IPS DF 6.9 (cell line): Measurements from ENCODE around the gene SFT2D3.
A peak's percentile ranks its signal among the peaks of the same experiment; 100 is the strongest.

Experiments
- DNase-seq: peaks from one replicate; pipeline ENCODE4 v3.0.0-alpha.2; 2013; ENCODE audit warnings: low read depth, low spot score
- H3K27ac ChIP-seq: one replicate; pipeline ENCODE4 v1.5.1; 2013; ENCODE audit warnings: low read length, control low read depth
- H3K27me3 ChIP-seq: 2 replicates; pipeline ENCODE4 v1.6.1; 2013; ENCODE audit warnings: mild to moderate bottlenecking, low read length; ENCODE audit not compliant: control insufficient read depth, insufficient read depth
- H3K36me3 ChIP-seq: 2 replicates; pipeline ENCODE4 v1.6.1; 2013; ENCODE audit warnings: low read length; ENCODE audit not compliant: control insufficient read depth, insufficient read depth
- H3K4me1 ChIP-seq: 2 replicates; pipeline ENCODE4 v1.6.1; 2013; ENCODE audit warnings: low read length; ENCODE audit not compliant: control insufficient read depth, insufficient read depth
- H3K4me3 ChIP-seq: 2 replicates; pipeline ENCODE4 v1.5.1; 2013; ENCODE audit warnings: mild to moderate bottlenecking, low read length
- H3K9me3 ChIP-seq: 2 replicates; pipeline ENCODE4 v1.6.1; 2013; ENCODE audit warnings: low read length, inconsistent platforms; ENCODE audit not compliant: control insufficient read depth, insufficient read depth
- WGBS: extraction: QIAGEN DNeasy Blood & Tissue Kit; methylation state at CpG from one replicate; pipeline ENCODE4 v1.1.7; 2013; ENCODE audit warnings: mixed read lengths, missing lambda C conversion rate; ENCODE audit not compliant: insufficient read length, insufficient coverage; 5-methylcytosine and 5-hydroxymethylcytosine counted together

The SFT2D3 gene, protein sequence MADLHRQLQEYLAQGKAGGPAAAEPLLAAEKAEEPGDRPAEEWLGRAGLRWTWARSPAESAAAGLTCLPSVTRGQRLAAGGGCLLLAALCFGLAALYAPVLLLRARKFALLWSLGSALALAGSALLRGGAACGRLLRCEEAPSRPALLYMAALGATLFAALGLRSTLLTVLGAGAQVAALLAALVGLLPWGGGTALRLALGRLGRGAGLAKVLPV

DNA sequence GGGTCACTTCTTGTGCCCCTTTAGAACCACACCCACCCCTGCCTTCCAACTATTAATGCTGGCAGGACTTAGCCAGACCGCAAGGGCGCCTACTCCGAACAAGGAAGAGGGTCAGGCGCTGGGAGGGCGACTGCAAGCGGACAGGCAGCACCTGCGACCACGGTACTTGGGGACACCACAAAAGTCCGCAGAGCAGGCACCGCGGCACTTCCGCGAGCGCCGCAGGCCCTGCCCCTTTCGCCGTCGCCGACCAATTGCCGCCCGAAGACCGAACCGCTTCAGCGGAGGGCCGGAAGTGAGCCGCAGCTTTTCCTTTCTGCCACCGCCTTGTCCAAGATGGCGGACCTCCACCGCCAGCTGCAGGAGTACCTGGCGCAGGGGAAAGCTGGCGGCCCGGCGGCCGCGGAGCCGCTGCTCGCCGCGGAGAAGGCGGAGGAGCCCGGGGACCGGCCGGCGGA is at the start of gene SFT2D3:
TSS of gene SFT2D3 (plus strand) at position 305 of the 458 bp plus-strand sequence. CDS start at position 337, 32 bp downstream.
- Histone ChIP-seq H3K27me3 (no peaks in the 10 kb centered on the region), H3K9me3 (no peaks in the 10 kb centered on the region), H3K36me3 (no peaks in the 10 kb centered on the region; the same call in none of the 2 replicates), H3K4me3 (peak within 1 kb of the TSS; percentile 80), H3K4me1 (no peaks in the 10 kb centered on the region), H3K27ac (no peak within 1 kb of the TSS)
- DNase-seq = peak; percentile 82
- no CpG with 5 or more reads among the region's 44 CpGs for WGBS

DNA sequence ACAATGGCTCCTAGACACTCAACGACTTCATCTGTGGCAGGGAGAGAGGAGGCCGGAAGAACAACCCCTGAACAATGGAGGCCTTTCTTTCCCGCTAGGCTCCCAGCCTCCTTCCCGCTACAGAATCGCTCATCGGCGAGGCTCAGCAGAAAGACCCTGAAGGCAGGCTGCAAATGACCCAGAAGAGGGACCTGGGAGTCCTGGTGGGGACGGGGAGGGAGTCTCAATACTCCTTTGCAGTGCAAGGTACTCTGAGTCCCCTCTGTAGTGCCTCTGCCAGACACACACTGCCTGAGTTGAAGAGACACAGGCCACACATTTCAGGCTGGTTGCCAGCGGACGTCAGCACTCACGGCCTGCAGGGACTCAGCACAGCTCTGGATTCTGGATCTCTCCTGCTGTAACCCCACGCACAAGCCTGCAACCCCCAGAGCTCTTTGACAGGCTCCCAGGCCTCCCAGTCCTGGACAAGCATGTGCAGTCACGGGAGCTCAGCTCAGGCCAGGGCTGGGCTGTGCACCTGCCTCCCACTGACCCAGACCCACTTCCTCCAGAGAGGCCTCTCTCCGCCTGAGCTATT is 49.2 kb upstream of the SFT2D3 start:
- Histone ChIP-seq H3K4me3 (no peak overlapping the region), H3K27ac (no peak overlapping the region), H3K36me3 (no peaks in the 10 kb centered on the region), H3K4me1 (0 out of 2 replicates have a peak, but pooled peaks cover 3% of the 10 kb centered on the region), H3K9me3 (no peaks in the 10 kb centered on the region), H3K27me3 (no peaks in the 10 kb centered on the region)
- no CpG with 5 or more reads among the region's 14 CpGs for WGBS
- DNase-seq = no peak

DNA sequence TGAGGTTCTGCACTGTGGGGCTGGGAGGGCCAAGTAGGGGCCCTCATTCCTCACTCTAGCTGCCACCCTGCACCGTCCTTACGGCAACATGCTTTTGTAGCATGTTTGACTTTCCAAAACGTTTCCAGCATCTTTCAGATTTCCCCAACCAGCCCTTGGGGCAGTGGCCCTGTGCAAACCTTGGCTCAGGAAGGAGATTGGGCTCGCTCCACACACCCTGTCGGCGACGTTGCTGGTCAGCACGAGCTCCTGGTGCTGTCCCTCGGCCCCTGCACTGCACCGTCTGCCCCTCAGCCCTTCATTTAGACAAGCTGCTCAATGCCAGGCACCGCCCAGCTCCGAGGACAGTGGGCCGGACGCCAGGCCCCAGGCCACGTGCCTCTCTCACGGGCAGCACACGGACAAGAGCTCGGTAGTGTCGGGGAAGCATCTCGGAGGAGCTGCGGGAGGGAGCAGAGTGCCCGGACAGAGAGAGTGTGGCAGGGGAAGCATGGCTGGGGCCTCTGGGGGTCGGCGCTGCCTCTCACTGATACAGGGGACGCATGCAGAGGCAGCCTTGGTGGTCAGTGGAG is 48.4 kb upstream of the SFT2D3 start:
- Histone ChIP-seq H3K36me3 (no peaks in the 10 kb centered on the region), H3K27ac (no peak overlapping the region), H3K4me1 (0 out of 2 replicates have a peak, but pooled peaks cover 1% of the 10 kb centered on the region), H3K4me3 (no peak overlapping the region), H3K27me3 (no peaks in the 10 kb centered on the region), H3K9me3 (no peaks in the 10 kb centered on the region)
- no CpG with 5 or more reads among the region's 25 CpGs for WGBS
- no peak for DNase-seq

DNA sequence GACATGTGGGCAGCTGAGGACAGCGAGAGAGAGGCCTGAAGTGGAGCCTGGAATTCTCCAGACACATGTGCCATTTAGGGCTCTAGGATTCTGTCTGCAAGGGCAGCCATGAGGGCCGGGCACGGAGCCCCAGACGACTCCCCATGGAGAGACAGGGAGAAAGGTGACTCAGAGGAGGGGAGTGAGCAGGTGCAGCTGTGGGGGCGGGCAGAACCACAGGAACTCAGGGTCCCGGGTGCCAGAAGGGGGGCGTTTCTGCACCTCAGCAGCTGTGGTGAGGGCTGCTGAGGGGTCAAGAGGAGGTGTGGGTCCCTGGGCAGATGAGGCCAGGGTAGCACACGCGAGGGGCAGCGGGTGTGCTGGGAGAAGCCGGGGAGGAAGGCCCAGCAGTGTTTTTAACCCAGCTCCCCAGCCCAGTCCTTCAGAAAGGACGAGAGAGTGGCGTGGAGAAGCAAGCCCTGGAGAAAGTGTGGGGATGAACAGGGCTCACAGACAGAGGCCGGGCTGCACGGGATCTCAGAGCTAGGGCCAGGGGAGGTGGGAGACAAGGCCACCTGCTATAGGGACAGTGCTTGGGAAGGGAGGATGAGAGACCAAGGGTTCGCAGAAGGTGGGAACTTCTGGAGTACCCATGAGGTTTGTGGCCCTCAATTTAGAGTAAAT is 47.7 kb upstream of the SFT2D3 start:
- H3K9me3 ChIP-seq = no peaks in the 10 kb centered on the region
- H3K4me3 ChIP-seq = no peak overlapping the region
- no peak for DNase-seq
- 0 out of 2 replicates have a peak, but pooled peaks cover 1% of the 10 kb centered on the region for H3K4me1 ChIP-seq
- H3K27me3 ChIP-seq = no peaks in the 10 kb centered on the region
- H3K36me3 ChIP-seq = no peaks in the 10 kb centered on the region
- WGBS = no CpG with 5 or more reads among the region's 16 CpGs
- no peak overlapping the region for H3K27ac ChIP-seq

DNA sequence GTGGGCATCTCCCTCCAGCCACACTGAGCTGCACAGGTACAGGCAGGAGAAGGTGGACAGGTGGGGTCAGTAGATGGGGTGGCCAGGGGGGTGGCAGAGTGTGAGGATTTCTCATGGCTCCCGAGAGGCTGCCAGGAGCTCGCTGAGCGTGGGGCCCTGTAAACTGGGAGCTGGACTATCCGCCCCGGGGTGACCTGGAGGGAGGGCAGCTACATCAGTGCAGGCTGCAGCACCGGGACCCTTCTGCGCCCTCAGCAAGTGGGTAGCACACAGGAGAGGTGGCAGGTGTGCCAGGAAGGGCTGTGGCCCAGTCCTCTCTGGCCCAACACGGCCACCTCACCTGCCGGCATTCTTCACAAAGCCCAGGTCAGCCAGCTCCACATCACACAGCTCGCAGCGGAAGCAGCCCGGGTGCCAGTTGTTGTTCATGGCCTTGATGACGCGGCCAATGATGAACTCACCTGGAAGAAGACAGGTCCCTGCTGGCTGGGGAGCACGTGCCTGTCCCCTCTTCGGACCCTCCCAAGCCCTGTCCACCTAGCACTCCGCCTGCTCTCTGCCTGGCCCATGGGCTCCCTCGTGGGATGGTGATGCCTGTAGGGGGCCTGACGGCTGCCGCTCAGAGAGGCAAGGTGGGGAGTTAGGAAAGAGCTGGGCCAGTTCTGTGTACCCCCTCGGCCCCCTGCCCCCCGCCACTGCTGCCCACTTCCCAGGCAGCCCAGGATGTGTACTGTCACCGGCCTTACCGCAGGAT is 47.0 kb upstream of the SFT2D3 start:
- H3K4me1 ChIP-seq = 0 out of 2 replicates have a peak, but pooled peaks cover 1% of the 10 kb centered on the region
- no peaks in the 10 kb centered on the region for H3K36me3 ChIP-seq
- no peak for DNase-seq
- H3K9me3 ChIP-seq = no peaks in the 10 kb centered on the region
- H3K4me3 ChIP-seq = no peak overlapping the region
- no peak overlapping the region for H3K27ac ChIP-seq
- no CpG with 5 or more reads among the region's 24 CpGs for WGBS
- H3K27me3 ChIP-seq = no peaks in the 10 kb centered on the region

DNA sequence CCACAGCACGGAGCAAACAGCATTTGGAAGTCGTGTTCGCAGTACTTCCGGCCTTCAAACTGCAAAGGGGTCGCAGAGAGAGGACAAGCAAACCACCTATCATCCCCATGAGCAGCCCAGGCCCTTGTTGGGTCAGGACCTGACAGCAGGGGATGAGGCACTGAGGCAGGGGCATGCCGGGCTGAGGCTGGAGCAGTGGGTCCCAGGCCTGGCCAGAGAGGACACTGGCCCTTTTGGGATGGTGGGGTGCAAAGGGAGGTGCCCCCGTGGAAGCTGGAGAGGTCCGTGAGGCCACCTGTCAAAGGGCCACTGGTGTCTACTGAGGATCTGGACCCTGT is 46.5 kb upstream of the SFT2D3 start:
- H3K9me3 ChIP-seq = no peaks in the 10 kb centered on the region
- no peak overlapping the region for H3K27ac ChIP-seq
- DNase-seq = no peak
- H3K36me3 ChIP-seq = no peaks in the 10 kb centered on the region
- no peaks in the 10 kb centered on the region for H3K27me3 ChIP-seq
- no CpG with 5 or more reads among the region's 8 CpGs for WGBS
- H3K4me3 ChIP-seq = no peak overlapping the region
- no peaks in the 10 kb centered on the region for H3K4me1 ChIP-seq

DNA sequence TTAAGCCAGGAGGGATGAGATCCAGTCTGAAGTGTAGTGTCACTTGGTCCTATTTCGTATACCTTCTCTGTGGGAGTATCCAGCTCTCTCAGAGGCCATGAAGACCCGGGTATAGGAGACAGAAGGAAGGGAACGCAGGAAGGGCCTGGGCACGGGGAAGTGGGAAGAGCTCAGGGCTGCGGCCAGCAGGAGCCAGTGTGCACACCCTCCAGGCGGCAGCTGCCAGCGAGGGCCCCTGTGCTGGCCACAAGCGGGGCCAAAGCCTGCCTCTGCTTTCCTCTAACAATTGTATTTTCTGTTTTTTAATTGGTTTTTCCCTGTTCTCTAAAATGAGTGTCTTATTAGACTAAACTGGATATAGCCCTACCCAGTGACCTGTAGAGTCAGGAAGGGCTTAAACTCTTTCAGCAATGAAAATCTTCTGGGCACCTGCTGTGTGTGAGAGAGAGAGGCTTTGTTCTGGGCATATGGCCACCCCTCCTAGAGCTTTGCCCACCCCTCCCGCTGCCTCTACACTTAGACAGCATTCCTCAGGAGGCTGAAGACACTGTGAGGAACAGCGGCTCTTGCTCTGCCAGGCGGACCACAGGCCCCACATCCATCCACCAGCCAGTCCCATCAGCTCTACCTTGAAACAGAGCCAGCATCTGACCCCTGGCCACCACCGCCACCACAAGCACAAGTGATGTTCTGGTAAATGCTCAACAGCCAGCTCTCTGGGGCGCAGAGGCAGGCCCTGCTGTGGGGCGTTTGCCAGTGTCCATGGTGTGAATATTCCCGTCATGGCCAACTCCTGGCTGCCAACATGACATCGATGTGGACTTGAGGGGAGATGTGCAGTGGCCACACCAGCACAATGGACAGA is 45.9 kb upstream of the SFT2D3 start:
- Histone ChIP-seq H3K4me3 (no peak overlapping the region), H3K27me3 (no peaks in the 10 kb centered on the region), H3K27ac (no peak overlapping the region), H3K36me3 (no peaks in the 10 kb centered on the region), H3K9me3 (no peaks in the 10 kb centered on the region), H3K4me1 (no peaks in the 10 kb centered on the region)
- WGBS = no CpG with 5 or more reads among the region's 16 CpGs
- DNase-seq = no peak

DNA sequence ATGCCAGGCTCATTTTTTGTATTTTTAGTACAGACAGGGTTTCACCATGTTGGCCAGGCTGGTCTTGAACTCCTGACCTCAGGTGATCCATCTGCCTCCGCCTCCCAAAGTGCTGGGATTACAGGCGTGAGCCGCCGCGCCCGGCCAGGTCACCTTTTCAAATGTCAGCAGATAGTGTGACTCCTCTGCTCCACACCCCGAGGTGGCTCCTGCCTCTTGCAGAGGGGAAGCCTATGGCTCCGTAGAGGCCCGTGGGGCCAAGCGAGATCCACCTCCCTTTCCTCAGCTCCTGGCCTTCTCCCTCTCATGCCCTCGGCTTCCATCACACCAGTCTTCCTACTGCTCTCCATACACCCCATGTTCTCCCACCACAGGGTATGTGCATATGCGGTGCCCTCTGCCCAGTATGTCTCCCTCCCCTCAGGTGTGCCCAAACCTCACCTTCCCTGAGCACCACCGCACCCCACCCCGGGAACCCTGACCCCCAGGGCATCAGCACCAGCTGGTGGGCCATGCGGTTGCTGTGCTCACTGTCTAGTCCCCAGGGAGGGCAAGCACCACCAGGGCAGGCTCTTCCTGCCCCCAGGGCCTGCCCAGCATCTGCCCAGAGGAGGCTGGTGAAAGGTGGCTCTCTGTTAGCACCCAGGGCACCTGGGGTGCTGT is 44.6 kb upstream of the SFT2D3 start:
- H3K36me3 ChIP-seq = no peaks in the 10 kb centered on the region
- DNase-seq = no peak
- H3K9me3 ChIP-seq = no peaks in the 10 kb centered on the region
- no peak overlapping the region for H3K27ac ChIP-seq
- no peak overlapping the region for H3K4me3 ChIP-seq
- H3K4me1 ChIP-seq = no peaks in the 10 kb centered on the region
- no peaks in the 10 kb centered on the region for H3K27me3 ChIP-seq
- WGBS = no CpG with 5 or more reads among the region's 15 CpGs

DNA sequence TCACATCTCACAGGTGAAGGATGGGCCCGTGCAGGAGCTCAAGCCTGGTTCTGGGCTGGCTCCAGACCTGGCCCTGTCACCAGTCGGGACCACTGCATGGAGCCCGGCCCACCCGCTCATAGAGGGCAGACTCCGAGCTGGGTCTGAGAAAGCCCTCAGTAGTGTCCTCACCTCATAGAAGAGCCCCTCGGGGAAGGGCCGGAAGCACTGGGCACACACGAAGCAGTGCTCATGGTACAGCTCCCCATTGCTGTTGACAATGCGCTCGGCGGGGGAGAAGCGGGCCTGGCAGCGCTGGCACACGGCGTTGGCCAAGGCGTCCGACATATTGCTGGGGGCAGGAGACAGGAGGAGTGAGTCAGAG is 44.1 kb upstream of the SFT2D3 start:
- H3K9me3 ChIP-seq = no peaks in the 10 kb centered on the region
- H3K27ac ChIP-seq = no peak overlapping the region
- no peak for DNase-seq
- no CpG with 5 or more reads among the region's 17 CpGs for WGBS
- no peaks in the 10 kb centered on the region for H3K36me3 ChIP-seq
- H3K4me3 ChIP-seq = no peak overlapping the region
- no peaks in the 10 kb centered on the region for H3K4me1 ChIP-seq
- no peaks in the 10 kb centered on the region for H3K27me3 ChIP-seq
